BJ (cell line): ENCODE data around the gene CORIN. TPM values are rescaled to one million over a fixed set of nuclear protein-coding genes. Genes with fewer than 3 reads are reported as not detected.

Source experiments
- CTCF ChIA-PET: fragments of 350-600 bp; formaldehyde crosslinking; extraction: SDS; loops from one replicate; lab custom pipeline; 2021; ENCODE audit warnings: antibody characterized with exemption, inconsistent platforms; lab: Yijun Ruan, JAX
- POLR2A ChIA-PET: fragments of 300-600 bp; sonication (Branson Sonifier 250); formaldehyde crosslinking; extraction: SDS; loops from one replicate; lab custom pipeline; 2021; ENCODE audit warnings: antibody characterized with exemption; lab: Charles Lee
- DNase-seq: peaks from one replicate; pipeline ENCODE4 v3.0.0-alpha.2; 2011; ENCODE audit warnings: low read depth
- H3K27me3 ChIP-seq: 2 replicates; pipeline ENCODE4 v1.6.0; 2011; ENCODE audit warnings: low read length; ENCODE audit not compliant: control insufficient read depth, insufficient read depth
- H3K36me3 ChIP-seq: 2 replicates; pipeline ENCODE4 v1.5.1; 2011; ENCODE audit warnings: low read length; ENCODE audit not compliant: control insufficient read depth, insufficient read depth
- H3K4me3 ChIP-seq: 2 replicates; pipeline ENCODE4 v1.5.1; 2011; ENCODE audit warnings: low read depth, mild to moderate bottlenecking, control low read depth, low read length
- CTCF ChIP-seq: IDR thresholded peaks from 2 replicates; pipeline ENCODE4 v1.5.1; 2011; ENCODE audit warnings: low read depth, mild to moderate bottlenecking, control low read depth, inconsistent platforms, low read length, moderate library complexity; ENCODE audit not compliant: insufficient read depth
- polyA plus RNA-seq: library from polyadenylated mRNA; depleted of rRNA; stranded (reverse); fragments of >200 nt; gene quantifications from 2 replicates; pipeline ENCODE4 v1.2.3, GENCODE V29; 2011

CORIN gene
- polyA plus RNA-seq, 1 experiment: 22.1 TPM

GRCh38 chr4:47590325-47590724 lies 247.5 kb downstream of the CORIN start:
- CTCF ChIA-PET: no interaction called here
- POLR2A ChIA-PET: no interaction called here
- peaks cover 4% of the 10 kb centered on the region; the same call in 1 of the 2 replicates for H3K36me3 ChIP-seq

GRCh38 chr4:47579235-47579634 lies 258.6 kb downstream of the CORIN start:
- H3K4me3 ChIP-seq: no peak overlapping the region
- ChIA-PET POLR2A (no interaction called here), CTCF (interaction anchor here (0.8 to 1.4 kb wide), 3 partner anchors 12 to 34 kb away, joined by 3 read pairs; no protein-coding TSS in a partner anchor)
- DNase-seq: no peak
- TF ChIP-seq CTCF: no peak
- H3K36me3 ChIP-seq: peaks cover 17% of the 10 kb centered on the region
- no peaks in the 10 kb centered on the region for H3K27me3 ChIP-seq

More at GRCh38 chr4:47590325-47590724, 247.5 kb downstream of the CORIN start:
- no peak for TF ChIP-seq CTCF
- DNase-seq: no peak
- Histone ChIP-seq H3K27me3 (no peaks in the 10 kb centered on the region), H3K4me3 (no peak overlapping the region)

- ChIA-PET POLR2A (no interaction called here), CTCF (interaction anchor here (0.6 to 1.4 kb wide), 3 partner anchors 11 to 93 kb away, joined by 3 to 5 read pairs (median 3); partner anchors contain the start of gene ATP10D)
- DNase-seq: peak; percentile 84
- H3K36me3 ChIP-seq: peaks cover 18% of the 10 kb centered on the region
- H3K4me3 ChIP-seq: no peak overlapping the region
- H3K27me3 ChIP-seq: no peaks in the 10 kb centered on the region
- no peak for TF ChIP-seq CTCF
Measured at GRCh38 chr4:47577779-47578553, 259.9 kb downstream of the CORIN start.

GRCh38 chr4:47572981-47573380 lies 264.9 kb downstream of the CORIN start:
- Histone ChIP-seq H3K36me3 (peaks cover 5% of the 10 kb centered on the region; the same call in 1 of the 2 replicates), H3K4me3 (no peak overlapping the region), H3K27me3 (no peaks in the 10 kb centered on the region)
- no peak for TF ChIP-seq CTCF
- POLR2A ChIA-PET: no interaction called here
- no peak for DNase-seq
- CTCF ChIA-PET: interaction anchor here (0.6 to 1.0 kb wide), 3 partner anchors 8 to 912 kb away, joined by 3 to 5 read pairs (median 3); no protein-coding TSS in a partner anchor

- Histone ChIP-seq H3K4me3 (no peak overlapping the region), H3K27me3 (no peaks in the 10 kb centered on the region), H3K36me3 (peaks cover 4% of the 10 kb centered on the region; the same call in 1 of the 2 replicates)
- no peak for DNase-seq
- POLR2A ChIA-PET: no interaction called here
- CTCF ChIA-PET: no interaction called here
- no peak for TF ChIP-seq CTCF
Measured at GRCh38 chr4:47570816-47571215, 267.1 kb downstream of the CORIN start.
